Measurements from ENCODE around the gene CACNA1C.

CACNA1C gene

GRCh38 chr12:2052826-2053678 is at the start of gene CACNA1C:
CACNA1C (plus strand) TSS chr12:2052987; CDS start chr12:2053563, 576 bp downstream.
- Mint-ChIP-seq H3K9me3 (no peaks in the 10 kb centered on the region), H3K4me1 (peaks cover 22% of the 10 kb centered on the region), H3K27ac (peak within 1 kb of the TSS in 1 of 2 donors; percentile 28), H3K27me3 (peaks cover 76% of the 10 kb centered on the region), H3K4me3 (peak within 1 kb of the TSS; percentile 81 to 86)
- ATAC-seq = peak; percentile 81
- peak; percentile 39 for DNase-seq

GRCh38 chr12:2003676-2004112 is 49.1 kb upstream of the CACNA1C start:
- H3K4me3 Mint-ChIP-seq = peak overlapping the region; percentile 98 to 99
- peak overlapping the region; percentile 96 to 98 for H3K27ac Mint-ChIP-seq
- ATAC-seq (peak; percentile 21), DNase-seq (no peak)
- no peaks in the 10 kb centered on the region for H3K9me3 Mint-ChIP-seq
- no peaks in the 10 kb centered on the region for H3K27me3 Mint-ChIP-seq
- peaks cover 32% of the 10 kb centered on the region for H3K4me1 Mint-ChIP-seq

GRCh38 chr12:2004113-2004929 is 48.5 kb upstream of the CACNA1C start, which contains the start of gene DCP1B:
DCP1B (minus strand) TSS chr12:2004457; CDS start chr12:2004431, 26 bp downstream.
- DNase-seq (peak; percentile 91 to 96), ATAC-seq (peak; percentile 100)
- no peaks in the 10 kb centered on the region for H3K27me3 Mint-ChIP-seq
- peak within 1 kb of the TSS; percentile 96 to 98 for H3K27ac Mint-ChIP-seq
- no peaks in the 10 kb centered on the region for H3K9me3 Mint-ChIP-seq
- peak within 1 kb of the TSS; percentile 98 to 99 for H3K4me3 Mint-ChIP-seq
- H3K4me1 Mint-ChIP-seq = peaks cover 32% of the 10 kb centered on the region

GRCh38 chr12:2008677-2009076 is 44.1 kb upstream of the CACNA1C start:
- DNase-seq = no peak
- Mint-ChIP-seq H3K9me3 (no peaks in the 10 kb centered on the region), H3K27ac (no peak overlapping the region)

GRCh38 chr12:2009623-2010022 is 43.2 kb upstream of the CACNA1C start:
- Mint-ChIP-seq H3K4me3 (no peak overlapping the region), H3K27ac (no peak overlapping the region), H3K4me1 (peaks cover 5% of the 10 kb centered on the region), H3K27me3 (no peaks in the 10 kb centered on the region), H3K9me3 (no peaks in the 10 kb centered on the region)
- ATAC-seq (no peak), DNase-seq (no peak)

More at GRCh38 chr12:2008677-2009076, 44.1 kb upstream of the CACNA1C start:
- Mint-ChIP-seq H3K27me3 (no peaks in the 10 kb centered on the region), H3K4me3 (no peak overlapping the region), H3K4me1 (peaks cover 15% of the 10 kb centered on the region)
- no peak for ATAC-seq

GRCh38 chr12:2011643-2012607 is 40.9 kb upstream of the CACNA1C start:
- H3K27me3 Mint-ChIP-seq = no peaks in the 10 kb centered on the region
- H3K4me1 Mint-ChIP-seq = peaks cover 3% of the 10 kb centered on the region
- no peak for ATAC-seq
- no peak overlapping the region for H3K27ac Mint-ChIP-seq
- no peaks in the 10 kb centered on the region for H3K9me3 Mint-ChIP-seq
- no peak overlapping the region for H3K4me3 Mint-ChIP-seq
- DNase-seq = no peak

- Mint-ChIP-seq H3K27me3 (no peaks in the 10 kb centered on the region), H3K4me3 (no peak overlapping the region), H3K9me3 (no peaks in the 10 kb centered on the region), H3K27ac (no peak overlapping the region), H3K4me1 (peaks cover 5% of the 10 kb centered on the region)
- no peak for DNase-seq
- no peak for ATAC-seq
Observed at GRCh38 chr12:2013086-2013485, 39.7 kb upstream of the CACNA1C start.

DNA sequence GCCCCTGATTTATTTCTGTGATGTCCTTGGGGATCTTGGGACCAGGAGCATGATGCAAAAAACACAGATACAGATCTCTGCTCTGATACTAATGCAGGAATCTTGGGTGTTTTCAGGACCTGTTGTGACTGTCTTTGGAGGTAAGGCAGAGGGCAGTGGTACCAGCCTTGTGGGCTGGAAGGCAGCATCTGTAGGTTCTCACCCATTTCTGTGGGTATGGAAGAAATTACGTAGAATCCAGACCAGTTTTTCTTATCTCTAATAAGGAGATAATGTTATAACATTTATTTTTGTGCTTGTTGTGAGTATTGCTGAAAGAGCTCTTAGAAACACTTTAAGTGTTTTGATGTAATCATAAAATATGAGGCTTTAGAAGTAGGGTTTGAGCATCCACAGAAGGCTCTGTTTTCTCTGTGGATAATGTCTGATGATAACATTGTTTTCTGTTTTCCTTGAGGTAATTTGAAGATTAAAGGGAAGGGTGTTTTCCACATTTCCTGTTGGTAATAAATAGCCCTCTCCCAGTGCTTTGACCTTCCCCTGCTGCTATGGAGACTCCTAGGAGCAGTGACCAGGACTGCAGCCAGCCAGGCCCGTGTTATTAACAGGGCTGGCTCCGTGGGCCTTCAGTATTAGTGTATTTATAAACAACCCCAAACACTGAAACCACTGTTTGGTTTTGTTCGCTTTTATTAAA is 39.1 kb upstream of the CACNA1C start:
- Mint-ChIP-seq H3K9me3 (no peaks in the 10 kb centered on the region), H3K4me3 (no peak overlapping the region), H3K4me1 (peaks cover 5% of the 10 kb centered on the region), H3K27ac (no peak overlapping the region), H3K27me3 (peaks cover 2% of the 10 kb centered on the region)
- no peak for ATAC-seq
- DNase-seq = no peak

DNA sequence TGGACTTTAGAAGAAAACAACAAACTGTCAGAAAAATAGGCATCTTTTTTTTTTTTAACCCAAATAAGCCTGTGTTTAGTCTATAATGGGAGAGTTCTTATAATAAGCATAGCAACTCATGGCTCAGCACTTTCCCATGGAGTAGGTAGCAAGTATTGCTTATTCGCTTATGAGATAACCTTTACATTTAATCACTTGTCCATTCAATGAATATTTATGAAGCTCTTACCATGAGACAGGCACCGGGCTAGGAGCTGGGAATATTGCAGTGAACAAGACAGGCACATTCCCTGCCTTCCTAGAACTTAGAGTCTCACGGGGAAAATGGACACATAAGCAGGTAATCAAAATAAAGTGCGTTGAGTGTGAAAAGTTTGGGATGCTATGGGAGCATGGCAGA is 38.6 kb upstream of the CACNA1C start:
- Mint-ChIP-seq H3K4me1 (peaks cover 5% of the 10 kb centered on the region), H3K9me3 (no peaks in the 10 kb centered on the region), H3K27me3 (peaks cover 7% of the 10 kb centered on the region), H3K27ac (no peak overlapping the region), H3K4me3 (no peak overlapping the region)
- ATAC-seq (no peak), DNase-seq (no peak)

GRCh38 chr12:2016862-2017545 is 35.8 kb upstream of the CACNA1C start:
- ATAC-seq (no peak), DNase-seq (no peak)
- H3K27ac Mint-ChIP-seq = no peak overlapping the region
- H3K27me3 Mint-ChIP-seq = peaks cover 14% of the 10 kb centered on the region
- H3K4me1 Mint-ChIP-seq = peaks cover 5% of the 10 kb centered on the region
- H3K4me3 Mint-ChIP-seq = no peak overlapping the region
- H3K9me3 Mint-ChIP-seq = no peaks in the 10 kb centered on the region

DNA sequence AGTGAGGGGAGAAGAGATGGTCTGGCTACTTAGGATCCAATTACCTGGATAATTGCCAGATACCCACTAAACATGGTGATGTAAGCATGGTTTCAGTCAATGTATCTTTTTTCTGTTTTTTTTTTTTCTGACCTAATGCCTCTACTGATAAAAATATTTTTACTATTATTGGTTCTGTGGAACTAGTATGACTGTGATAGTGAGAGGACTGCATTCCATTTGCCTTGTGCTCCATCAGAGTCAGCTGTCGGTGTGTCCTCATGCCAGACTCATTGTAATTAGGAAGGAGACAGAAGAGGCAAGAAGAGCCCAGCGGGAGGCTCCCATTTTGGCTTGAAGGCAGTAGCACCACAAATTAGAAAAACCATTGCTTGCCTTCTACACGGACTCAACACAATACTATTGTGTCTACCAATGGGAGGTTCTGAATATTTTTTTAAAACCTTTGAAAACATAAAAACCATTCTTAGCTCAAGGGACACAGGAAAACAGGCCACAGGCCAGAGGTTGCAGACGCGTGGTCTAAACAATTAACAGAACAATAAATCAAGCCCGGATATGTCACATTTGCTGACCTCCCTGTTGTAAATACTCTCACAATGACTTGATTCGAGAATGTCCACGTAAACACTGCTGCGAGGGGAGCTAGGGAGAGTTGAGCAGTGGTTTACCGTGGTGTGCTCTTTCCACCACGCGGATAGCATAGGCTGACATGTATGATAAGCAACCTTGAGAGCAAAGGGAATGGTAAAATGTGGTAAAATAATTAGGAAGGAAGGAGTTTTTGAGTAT is 35.0 kb upstream of the CACNA1C start:
- H3K9me3 Mint-ChIP-seq = no peaks in the 10 kb centered on the region
- peaks cover 14% of the 10 kb centered on the region for H3K27me3 Mint-ChIP-seq
- DNase-seq (no peak), ATAC-seq (no peak)
- no peak overlapping the region for H3K27ac Mint-ChIP-seq
- H3K4me1 Mint-ChIP-seq = peaks cover 5% of the 10 kb centered on the region
- no peak overlapping the region for H3K4me3 Mint-ChIP-seq

DNA sequence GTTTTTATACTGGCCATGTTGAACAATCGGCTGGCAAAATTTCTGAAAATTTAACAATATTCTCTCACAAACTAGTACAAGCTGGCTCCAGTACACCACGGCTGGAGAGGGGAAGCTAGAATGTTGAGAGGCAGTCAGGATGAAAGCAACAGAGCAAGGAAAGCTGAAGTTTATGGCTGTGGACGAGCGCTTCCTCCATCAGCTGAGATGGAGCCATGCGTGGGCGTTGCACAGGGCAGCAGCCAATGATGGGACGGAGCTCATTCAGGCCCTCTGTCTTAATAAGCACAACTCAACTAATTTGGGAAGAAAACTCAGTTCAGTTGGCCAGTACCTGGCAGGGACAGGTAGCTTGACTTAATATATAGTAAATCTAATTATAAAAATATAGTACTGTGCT is 34.4 kb upstream of the CACNA1C start:
- H3K4me1 Mint-ChIP-seq = peaks cover 5% of the 10 kb centered on the region

DNA sequence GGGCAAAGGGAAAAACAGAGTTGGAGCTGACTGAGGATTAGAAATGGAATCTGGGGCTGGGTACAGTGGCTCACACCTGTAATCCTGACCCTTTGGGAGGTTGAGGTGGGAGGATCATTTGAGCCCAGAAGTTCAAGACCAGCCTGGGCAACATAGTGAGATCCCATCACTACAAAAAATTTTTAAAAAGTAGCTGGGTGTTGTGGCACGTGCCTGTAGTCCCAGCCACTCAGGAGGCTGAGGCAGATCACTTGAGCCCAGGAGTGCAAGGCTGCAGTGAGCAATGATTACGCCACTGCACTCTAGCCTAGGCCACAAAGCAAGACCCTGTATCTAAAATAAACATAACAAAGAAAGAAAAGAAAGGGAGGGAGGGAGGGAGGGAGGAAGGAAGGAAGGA is 33.7 kb upstream of the CACNA1C start:
- peak overlapping the region; percentile 74 to 83 for H3K27ac Mint-ChIP-seq
- no peak overlapping the region for H3K4me3 Mint-ChIP-seq
- peaks cover 16% of the 10 kb centered on the region for H3K27me3 Mint-ChIP-seq
- peaks cover 5% of the 10 kb centered on the region for H3K4me1 Mint-ChIP-seq
- DNase-seq = no peak
- H3K9me3 Mint-ChIP-seq = no peaks in the 10 kb centered on the region
- ATAC-seq = no peak

More for the DNA sequence above, 34.4 kb upstream of the CACNA1C start:
- H3K4me3 Mint-ChIP-seq = no peak overlapping the region
- H3K27ac Mint-ChIP-seq = no peak overlapping the region
- no peak for DNase-seq
- H3K9me3 Mint-ChIP-seq = no peaks in the 10 kb centered on the region
- H3K27me3 Mint-ChIP-seq = peaks cover 14% of the 10 kb centered on the region
- ATAC-seq = no peak
